ENCODE results near the gene TRABD2B. TPM values are rescaled to one million over a fixed set of nuclear protein-coding genes. Genes with fewer than 3 reads are reported as not detected.

The TRABD2B gene
- total RNA-seq, 1 experiment from 2014 or later, result 0.36 TPM

- no peak overlapping the region for H3K4me3 ChIP-seq (ENCODE audit: low read depth, low read length)
Measured at GRCh38 chr1:47991673-47992072, 5.5 kb downstream of the TRABD2B start.

GRCh38 chr1:47991187-47991586, 6.0 kb downstream of the TRABD2B start:
- no peak overlapping the region for H3K4me3 Mint-ChIP-seq (ENCODE audit: unreplicated experiment)
- peaks cover 10% of the 10 kb centered on the region for H3K4me1 Mint-ChIP-seq (ENCODE audit: low read depth, unreplicated experiment)
- no TSS peak for BruUV-seq (replicated peaks)
- H3K4me3 ChIP-seq (ENCODE audit: low read depth, low read length), result no peak overlapping the region
- H3K36me3 Mint-ChIP-seq (ENCODE audit: insufficient read depth, unreplicated experiment), result no peaks in the 10 kb centered on the region
- ChIA-PET CTCF (interaction anchor here (0.8 kb wide), 1 partner anchor 29 kb away, joined by 4 read pairs; no protein-coding TSS in a partner anchor), POLR2A (no interaction called here)
- H3K27me3 Mint-ChIP-seq (ENCODE audit: insufficient read depth, unreplicated experiment), result peaks cover 5% of the 10 kb centered on the region
- H3K9me3 ChIP-seq, result no peaks in the 10 kb centered on the region
- H3K36me3 ChIP-seq (ENCODE audit: control insufficient read depth, insufficient read depth, low read length), result no peaks in the 10 kb centered on the region
- no peaks in the 10 kb centered on the region for H3K27me3 ChIP-seq (replicated peaks; ENCODE audit: control insufficient read depth, insufficient read depth, low read length)
- intact Hi-C loops (cut with micrococcal nuclease; ENCODE audit: unreplicated experiment), result no loop called here
- TF ChIP-seq CTCF (IDR thresholded peaks at IDR 0.05; ENCODE audit: insufficient read depth in 1 of 2, low read depth in 1 of 2, low read length in 1 of 2, severe bottlenecking in 1 of 2, unreplicated experiment in 1 of 2), result no peak
- no peak overlapping the region for H3K27ac Mint-ChIP-seq (ENCODE audit: unreplicated experiment)
- no peak for DNase-seq
- H3K4me1 ChIP-seq, result no peaks in the 10 kb centered on the region
- no peaks in the 10 kb centered on the region for H3K9me3 Mint-ChIP-seq (ENCODE audit: unreplicated experiment)

More at GRCh38 chr1:47991673-47992072, 5.5 kb downstream of the TRABD2B start:
- Mint-ChIP-seq H3K9me3 (ENCODE audit: unreplicated experiment) (no peaks in the 10 kb centered on the region), H3K36me3 (ENCODE audit: insufficient read depth, unreplicated experiment) (no peaks in the 10 kb centered on the region), H3K4me3 (ENCODE audit: unreplicated experiment) (no peak overlapping the region), H3K4me1 (ENCODE audit: low read depth, unreplicated experiment) (peaks cover 11% of the 10 kb centered on the region), H3K27me3 (ENCODE audit: insufficient read depth, unreplicated experiment) (peaks cover 6% of the 10 kb centered on the region), H3K27ac (ENCODE audit: unreplicated experiment) (no peak overlapping the region)
- ChIA-PET CTCF (interaction anchor here (0.8 kb wide), 1 partner anchor 30 kb away, joined by 4 read pairs; no protein-coding TSS in a partner anchor), POLR2A (no interaction called here)
- no TSS peak for BruUV-seq (replicated peaks)
- DNase-seq, result no peak
- no peaks in the 10 kb centered on the region for H3K9me3 ChIP-seq
- no peaks in the 10 kb centered on the region for H3K27me3 ChIP-seq (replicated peaks; ENCODE audit: control insufficient read depth, insufficient read depth, low read length)
- no peak for TF ChIP-seq CTCF (IDR thresholded peaks at IDR 0.05; ENCODE audit: insufficient read depth in 1 of 2, low read depth in 1 of 2, low read length in 1 of 2, severe bottlenecking in 1 of 2, unreplicated experiment in 1 of 2)
- intact Hi-C loops (cut with micrococcal nuclease; ENCODE audit: unreplicated experiment), result no loop called here
- H3K36me3 ChIP-seq (ENCODE audit: control insufficient read depth, insufficient read depth, low read length), result no peaks in the 10 kb centered on the region
- no peaks in the 10 kb centered on the region for H3K4me1 ChIP-seq

- Mint-ChIP-seq H3K9me3 (ENCODE audit: unreplicated experiment) (no peaks in the 10 kb centered on the region), H3K4me3 (ENCODE audit: unreplicated experiment) (no peak overlapping the region), H3K27ac (ENCODE audit: unreplicated experiment) (no peak overlapping the region), H3K27me3 (ENCODE audit: insufficient read depth, unreplicated experiment) (no peaks in the 10 kb centered on the region), H3K36me3 (ENCODE audit: insufficient read depth, unreplicated experiment) (no peaks in the 10 kb centered on the region), H3K4me1 (ENCODE audit: low read depth, unreplicated experiment) (peaks cover 6% of the 10 kb centered on the region)
- no peaks in the 10 kb centered on the region for H3K4me1 ChIP-seq
- no TSS peak for BruUV-seq (replicated peaks)
- ChIA-PET POLR2A (no interaction called here), CTCF (no interaction called here)
- no peak for TF ChIP-seq CTCF (IDR thresholded peaks at IDR 0.05; ENCODE audit: insufficient read depth in 1 of 2, low read depth in 1 of 2, low read length in 1 of 2, severe bottlenecking in 1 of 2, unreplicated experiment in 1 of 2)
- intact Hi-C loops (cut with micrococcal nuclease; ENCODE audit: unreplicated experiment), result no loop called here
- no peaks in the 10 kb centered on the region for H3K9me3 ChIP-seq
- no peak overlapping the region for H3K4me3 ChIP-seq (ENCODE audit: low read depth, low read length)
- H3K36me3 ChIP-seq (ENCODE audit: control insufficient read depth, insufficient read depth, low read length), result no peaks in the 10 kb centered on the region
- DNase-seq, result no peak
- no peaks in the 10 kb centered on the region for H3K27me3 ChIP-seq (replicated peaks; ENCODE audit: control insufficient read depth, insufficient read depth, low read length)
Measured at GRCh38 chr1:47990286-47990685, 6.9 kb downstream of the TRABD2B start.
